Measurements from ENCODE around the gene CABCOCO1.

The CABCOCO1 gene

GRCh38 chr10:61787170-61787569, 124.4 kb downstream of the CABCOCO1 start:
- DNase-seq, result no peak

DNA sequence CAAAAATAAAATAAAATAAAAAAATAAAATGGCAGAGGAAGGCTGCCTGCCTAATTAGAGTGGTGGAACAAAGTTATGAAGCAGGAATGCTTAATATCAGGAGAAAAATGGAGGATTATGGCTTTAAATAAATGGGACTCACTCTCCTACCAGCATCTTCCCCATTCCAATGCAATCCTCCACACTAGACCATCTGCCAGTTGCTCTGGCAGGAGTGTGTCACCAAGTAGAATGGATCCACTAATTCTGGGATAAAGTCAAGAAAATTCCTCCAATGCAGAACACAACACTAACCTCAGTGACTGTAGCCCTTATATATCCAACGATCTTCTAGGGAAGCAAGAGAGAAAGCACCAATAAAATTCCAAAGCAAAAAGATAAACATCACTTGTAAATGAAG, 126.3 kb downstream of the CABCOCO1 start:
- DNase-seq, result no peak

DNA sequence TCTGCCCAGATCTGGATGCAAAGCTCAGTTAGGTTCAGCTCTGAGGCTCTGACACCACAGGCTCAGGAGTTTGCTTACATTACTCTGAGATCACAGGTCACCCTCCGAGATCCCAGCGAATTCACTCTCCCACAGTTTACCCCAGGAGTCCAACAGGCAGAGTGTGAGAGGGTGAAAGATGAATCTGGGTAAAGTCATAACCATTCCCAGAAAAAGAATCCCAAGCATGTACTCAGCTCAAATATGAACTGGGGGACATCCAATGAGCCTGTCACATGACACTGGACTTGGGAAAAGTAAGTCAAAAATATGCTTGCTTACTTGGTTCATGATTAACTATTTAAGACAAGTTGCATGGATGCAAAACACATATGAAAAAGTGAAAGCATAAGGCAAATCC, 128.5 kb downstream of the CABCOCO1 start:
- no peak for DNase-seq

DNA sequence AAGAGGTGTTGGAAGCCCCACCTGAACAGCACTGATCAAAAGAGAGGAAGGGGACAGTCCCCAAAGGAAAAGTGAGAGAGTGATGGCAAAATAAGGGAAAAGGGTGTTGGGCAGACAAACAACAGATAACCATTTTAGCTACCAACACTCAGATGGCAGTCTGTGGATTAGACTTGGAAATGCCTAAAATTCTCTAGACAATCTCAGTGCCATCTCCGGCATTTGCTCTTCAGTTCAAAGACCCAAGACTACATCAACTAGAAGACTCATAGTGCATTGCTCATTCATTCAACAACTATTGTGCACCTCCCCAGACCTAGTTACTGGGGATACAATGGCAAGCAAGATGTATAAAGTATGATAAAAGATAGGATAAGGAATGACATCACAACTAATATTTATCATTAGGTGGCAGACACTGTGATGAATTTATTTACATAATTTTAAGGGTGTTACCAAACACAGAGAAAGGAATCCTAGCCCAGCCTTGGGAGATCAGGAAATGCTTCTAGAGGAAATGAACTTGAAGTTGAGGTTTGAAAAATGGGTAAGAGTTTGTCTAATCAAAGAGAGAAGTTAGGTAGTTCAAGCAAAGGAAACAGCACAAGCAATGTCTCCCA, 129.5 kb downstream of the CABCOCO1 start:
- no peak for DNase-seq

DNA sequence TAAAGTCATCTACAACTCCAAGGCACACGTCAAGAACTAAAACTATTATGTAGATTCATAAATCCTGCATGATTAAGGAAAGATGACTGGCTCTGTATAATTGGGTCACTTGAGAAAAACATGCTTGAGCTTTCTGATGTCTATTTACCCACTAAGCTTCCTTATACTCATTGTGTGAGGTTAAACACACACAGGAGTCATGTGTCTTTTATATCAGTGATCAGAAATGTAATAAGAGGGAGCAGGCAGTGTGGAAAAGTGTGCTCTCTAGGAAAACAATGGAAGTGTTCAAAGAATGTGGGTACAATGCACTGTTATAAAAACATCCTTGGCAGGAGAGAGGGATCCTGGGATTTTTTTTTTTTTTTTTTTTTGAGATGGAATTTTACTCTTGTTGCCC, 130.2 kb downstream of the CABCOCO1 start:
- DNase-seq, result no peak

DNA sequence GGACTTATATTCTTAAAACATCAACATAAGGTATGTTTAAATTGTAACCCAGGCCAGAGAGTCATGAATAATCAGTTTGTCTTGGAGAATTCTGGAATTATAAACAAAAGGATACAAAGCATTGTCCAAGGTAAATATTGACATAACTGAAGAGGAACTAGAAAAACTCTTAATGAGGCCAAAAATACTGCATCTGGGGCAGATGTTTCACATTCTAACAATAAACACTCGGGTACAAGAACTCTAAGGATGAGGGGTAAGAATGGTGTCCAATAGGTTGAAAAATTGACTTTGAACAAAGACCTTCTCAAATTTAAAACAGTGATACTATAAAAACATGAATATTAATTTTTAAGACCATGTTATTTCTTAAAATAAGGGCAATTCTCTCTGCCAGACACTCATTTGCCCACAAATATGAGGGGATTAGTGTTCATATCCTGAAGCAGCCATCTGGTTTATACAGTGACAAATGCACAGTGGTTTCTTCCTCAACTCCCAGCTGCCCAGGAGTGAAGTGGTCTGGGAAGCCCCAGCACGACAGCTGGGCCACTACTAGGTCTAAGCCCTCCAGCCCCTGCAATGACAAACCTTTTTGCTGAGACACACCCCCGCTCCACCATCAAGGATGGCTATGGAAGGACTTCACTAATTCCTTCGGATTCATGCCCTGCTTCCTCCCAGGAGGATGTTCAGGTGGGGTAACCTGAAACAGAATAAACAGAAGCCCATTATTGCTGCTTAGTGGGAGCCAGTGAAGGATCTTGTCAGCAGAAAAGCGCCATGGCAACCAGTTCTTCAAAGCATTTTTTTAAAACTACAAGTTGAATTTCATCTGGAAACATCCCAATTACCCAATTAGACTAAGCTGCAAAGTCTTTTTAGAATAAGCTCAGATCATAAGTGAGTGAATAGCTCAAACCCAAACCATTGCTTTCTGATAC, 131.3 kb downstream of the CABCOCO1 start:
- no peak for DNase-seq

DNA sequence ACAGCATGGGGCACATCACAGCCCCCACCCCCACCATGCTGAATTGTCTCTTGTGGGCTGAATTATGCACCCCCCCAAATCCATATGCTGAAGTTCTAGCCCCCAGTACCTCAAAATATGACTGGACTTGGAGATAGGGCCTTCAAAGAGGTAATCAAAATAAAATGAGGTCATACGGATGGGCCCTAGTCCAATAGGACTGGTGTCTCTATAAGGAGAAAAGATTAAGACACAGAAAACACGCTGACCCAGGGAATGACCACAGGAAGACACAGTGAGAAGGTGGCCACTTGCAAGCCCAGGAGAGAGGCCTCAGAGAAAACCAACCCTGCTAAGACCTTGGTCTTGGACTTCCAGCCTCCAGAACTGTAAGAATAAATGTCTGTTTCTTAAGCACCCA, 132.4 kb downstream of the CABCOCO1 start:
- no peak for DNase-seq

DNA sequence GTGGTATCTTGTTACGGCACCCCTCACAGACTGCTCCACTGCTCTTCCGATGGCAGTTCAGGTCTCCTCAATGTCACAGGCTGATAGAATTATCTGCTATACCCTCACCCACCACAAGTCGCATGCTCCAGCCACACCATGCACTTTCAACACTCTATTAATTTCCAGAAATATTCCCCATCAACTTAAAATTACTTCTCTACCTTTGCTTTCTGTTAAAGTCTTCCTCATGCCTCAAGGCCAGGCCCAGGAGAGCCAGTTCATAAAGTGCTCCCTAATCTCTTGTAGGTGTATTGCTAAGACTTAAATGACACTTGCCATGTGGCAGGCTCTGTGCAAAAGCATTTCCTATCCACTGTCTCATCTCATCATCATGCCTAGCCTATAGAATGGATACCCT, 132.8 kb downstream of the CABCOCO1 start:
- no peak for DNase-seq

- DNase-seq, result no peak
Observed at GRCh38 chr10:61796785-61797184, 134.1 kb downstream of the CABCOCO1 start.

DNA sequence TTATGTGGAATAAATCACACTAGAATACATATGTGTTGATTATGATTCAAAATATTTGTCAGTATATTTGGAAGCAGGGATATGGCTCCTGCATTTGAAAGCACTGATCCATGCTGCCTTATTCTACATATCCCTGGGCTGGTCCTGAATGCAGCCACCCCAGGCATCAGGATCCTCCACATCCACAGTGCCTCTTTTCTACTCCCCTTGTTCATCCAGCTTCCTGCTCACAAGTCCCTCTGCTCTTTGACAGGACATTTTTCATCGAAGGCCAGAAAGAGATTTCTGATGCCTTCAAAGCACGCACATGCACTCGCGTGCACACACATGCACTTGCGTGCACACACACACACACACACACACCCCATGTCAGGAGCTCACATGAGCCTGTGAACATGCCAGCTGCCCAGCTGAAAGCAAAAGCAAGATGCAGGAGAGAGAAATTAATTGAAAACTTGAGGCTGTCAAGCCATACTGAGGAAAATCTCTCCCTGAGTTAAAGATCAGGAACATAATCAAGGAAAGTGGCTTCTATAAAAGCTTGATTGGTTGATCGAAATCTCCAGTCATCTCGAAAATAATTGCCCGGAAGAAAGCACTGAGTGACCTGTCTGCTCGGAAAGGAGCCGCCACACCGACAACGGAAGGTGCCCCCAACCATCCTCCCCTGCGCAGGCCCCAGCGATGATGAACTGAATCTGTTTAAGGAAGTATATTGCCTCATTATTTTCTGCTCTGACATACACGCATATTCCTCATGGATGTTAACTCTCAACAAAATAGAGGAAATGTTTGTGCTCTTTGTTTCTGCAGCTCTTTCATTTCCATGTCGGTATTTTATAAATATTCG, 134.8 kb downstream of the CABCOCO1 start:
- DNase-seq, result no peak

DNA sequence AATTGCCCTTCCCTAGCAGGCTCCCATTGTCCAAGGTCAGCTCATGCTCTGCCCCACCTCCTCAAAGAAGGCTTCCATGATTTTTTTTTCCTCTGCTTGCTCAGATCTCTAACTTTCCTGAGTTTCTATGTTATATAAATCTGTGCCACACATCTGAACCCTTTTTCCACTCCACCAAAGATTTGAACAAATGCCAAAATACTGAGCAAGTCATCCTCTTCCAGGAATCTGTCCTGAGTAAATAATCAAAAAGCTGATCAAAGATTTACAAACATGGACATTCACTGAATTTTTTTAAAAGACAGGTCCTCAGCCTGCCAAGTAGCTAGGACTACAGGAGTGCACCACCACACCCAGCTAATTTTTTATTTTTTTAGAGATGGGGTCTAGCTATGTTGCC, 136.0 kb downstream of the CABCOCO1 start:
- DNase-seq, result no peak

GRCh38 chr10:61801484-61801883, 138.8 kb downstream of the CABCOCO1 start:
- no peak for DNase-seq

- DNase-seq, result no peak
Observed at GRCh38 chr10:61803269-61803668, 140.5 kb downstream of the CABCOCO1 start.

GRCh38 chr10:61804414-61804813, 141.7 kb downstream of the CABCOCO1 start:
- no peak for DNase-seq

GRCh38 chr10:61805091-61805490, 142.4 kb downstream of the CABCOCO1 start:
- no peak for DNase-seq

DNA sequence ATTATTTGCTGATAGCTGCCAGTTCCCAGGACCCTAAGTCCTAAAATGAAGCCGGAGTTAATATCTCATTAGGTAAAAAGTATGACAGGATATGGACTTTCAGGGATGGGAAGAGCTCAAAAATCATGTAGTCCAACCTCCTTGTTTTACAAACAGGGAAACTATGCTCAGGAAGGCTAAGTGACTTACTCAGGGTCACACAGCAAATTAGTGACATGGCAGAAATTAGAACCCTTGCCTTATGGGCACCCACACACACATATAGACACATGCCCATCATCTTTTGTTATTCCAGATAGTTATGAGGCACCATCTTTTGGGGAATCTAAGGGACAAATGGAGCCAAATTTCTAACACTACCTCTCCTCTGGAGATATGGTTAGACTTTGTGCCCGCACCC, 147.5 kb downstream of the CABCOCO1 start:
- DNase-seq, result no peak

- no peak for DNase-seq
Observed at GRCh38 chr10:61812052-61812721, 149.5 kb downstream of the CABCOCO1 start.

GRCh38 chr10:61812920-61813319, 150.2 kb downstream of the CABCOCO1 start:
- DNase-seq, result no peak

GRCh38 chr10:61814160-61814559, 151.4 kb downstream of the CABCOCO1 start:
- DNase-seq, result no peak

DNA sequence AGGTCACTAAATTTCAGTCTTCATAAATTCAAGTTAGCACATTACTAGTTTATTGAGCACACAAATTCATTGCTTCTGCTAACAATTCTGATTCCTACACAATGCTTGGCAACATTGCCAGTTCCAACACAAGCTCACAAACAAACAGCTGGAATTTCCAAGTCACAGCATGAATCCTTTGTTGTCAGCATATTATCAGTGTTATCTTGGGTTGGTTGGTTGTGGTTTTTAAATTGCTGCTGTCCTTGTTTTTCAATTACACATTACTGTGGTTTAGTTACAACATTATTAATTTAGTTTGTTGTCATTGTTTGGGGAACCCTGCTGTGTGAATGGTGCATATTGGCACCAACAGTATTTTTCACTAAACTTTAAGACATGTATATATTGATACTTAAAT, 152.8 kb downstream of the CABCOCO1 start:
- DNase-seq, result no peak
